SK-N-SH (cell line): Measurements from ENCODE around the gene UTP25.

ENCODE experiments used
- CHD2 ChIP-seq: fragments of 150-350 bp; IDR thresholded peaks from 2 replicates; pipeline ENCODE4 v1.6.1; 2018; ENCODE audit warnings: low read length; ENCODE audit not compliant: partially characterized antibody
- EP300 ChIP-seq, 2 experiments: IDR thresholded peaks; 2 replicates each; pipeline versions ENCODE4 v1.4.0 to v1.6.1; 2012; ENCODE audit warnings: borderline replicate concordance in 1 of 2, low read depth in 1 of 2, low read length in 1 of 2
- SMC3 ChIP-seq: IDR thresholded peaks from 2 replicates; pipeline ENCODE4 v1.6.1; 2012; ENCODE audit warnings: low read depth, low read length, improper control_type of control experiment
- TF ChIP-seq, protein P1 (sequence below): fragments of 200-600 bp; sonication (generic); IDR thresholded peaks from 2 replicates; pipeline ENCODE4 v1.6.1; 2017; ENCODE audit warnings: antibody characterized with exemption, mild to moderate bottlenecking, moderate library complexity
- TF ChIP-seq, protein P2 (sequence below): IDR thresholded peaks from 2 replicates; pipeline ENCODE4 v1.6.1; 2012; ENCODE audit warnings: mild to moderate bottlenecking, low read depth, low read length, moderate library complexity
- TF ChIP-seq, protein P3 (sequence below): fragments of 150-350 bp; IDR thresholded peaks from 2 replicates; pipeline ENCODE4 v1.6.1; 2017; ENCODE audit warnings: antibody characterized with exemption, low read length, low read depth, borderline replicate concordance

DNA sequence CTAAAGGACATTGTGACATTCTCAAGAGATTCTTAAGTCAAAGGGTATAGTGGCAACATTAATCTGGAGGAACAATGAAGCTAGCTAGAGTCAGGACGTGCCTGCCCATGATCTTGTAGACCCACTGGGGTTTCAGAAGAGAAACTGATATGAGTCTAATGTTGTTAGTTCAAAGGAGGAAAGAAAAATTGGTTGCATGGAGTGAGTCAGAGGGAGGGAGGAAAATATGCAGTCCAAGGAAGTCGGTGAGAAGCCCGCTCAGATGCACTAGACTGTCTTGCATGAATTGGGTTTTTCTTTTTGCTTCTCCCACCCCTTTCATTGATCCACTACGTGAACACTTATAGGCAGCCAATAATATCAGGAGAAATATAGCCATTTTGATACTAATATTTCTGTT, 56.5 kb downstream of the UTP25 start:
- TF ChIP-seq EP300 (IDR thresholded peaks at IDR 0.05; ENCODE audit: borderline replicate concordance in 1 of 2, low read depth in 1 of 2, low read length in 1 of 2) (no peak), CHD2 (no peak), SMC3 (no peak)
- TF ChIP-seq, protein P1, sequence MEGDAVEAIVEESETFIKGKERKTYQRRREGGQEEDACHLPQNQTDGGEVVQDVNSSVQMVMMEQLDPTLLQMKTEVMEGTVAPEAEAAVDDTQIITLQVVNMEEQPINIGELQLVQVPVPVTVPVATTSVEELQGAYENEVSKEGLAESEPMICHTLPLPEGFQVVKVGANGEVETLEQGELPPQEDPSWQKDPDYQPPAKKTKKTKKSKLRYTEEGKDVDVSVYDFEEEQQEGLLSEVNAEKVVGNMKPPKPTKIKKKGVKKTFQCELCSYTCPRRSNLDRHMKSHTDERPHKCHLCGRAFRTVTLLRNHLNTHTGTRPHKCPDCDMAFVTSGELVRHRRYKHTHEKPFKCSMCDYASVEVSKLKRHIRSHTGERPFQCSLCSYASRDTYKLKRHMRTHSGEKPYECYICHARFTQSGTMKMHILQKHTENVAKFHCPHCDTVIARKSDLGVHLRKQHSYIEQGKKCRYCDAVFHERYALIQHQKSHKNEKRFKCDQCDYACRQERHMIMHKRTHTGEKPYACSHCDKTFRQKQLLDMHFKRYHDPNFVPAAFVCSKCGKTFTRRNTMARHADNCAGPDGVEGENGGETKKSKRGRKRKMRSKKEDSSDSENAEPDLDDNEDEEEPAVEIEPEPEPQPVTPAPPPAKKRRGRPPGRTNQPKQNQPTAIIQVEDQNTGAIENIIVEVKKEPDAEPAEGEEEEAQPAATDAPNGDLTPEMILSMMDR, result no peak
- TF ChIP-seq, protein P2, sequence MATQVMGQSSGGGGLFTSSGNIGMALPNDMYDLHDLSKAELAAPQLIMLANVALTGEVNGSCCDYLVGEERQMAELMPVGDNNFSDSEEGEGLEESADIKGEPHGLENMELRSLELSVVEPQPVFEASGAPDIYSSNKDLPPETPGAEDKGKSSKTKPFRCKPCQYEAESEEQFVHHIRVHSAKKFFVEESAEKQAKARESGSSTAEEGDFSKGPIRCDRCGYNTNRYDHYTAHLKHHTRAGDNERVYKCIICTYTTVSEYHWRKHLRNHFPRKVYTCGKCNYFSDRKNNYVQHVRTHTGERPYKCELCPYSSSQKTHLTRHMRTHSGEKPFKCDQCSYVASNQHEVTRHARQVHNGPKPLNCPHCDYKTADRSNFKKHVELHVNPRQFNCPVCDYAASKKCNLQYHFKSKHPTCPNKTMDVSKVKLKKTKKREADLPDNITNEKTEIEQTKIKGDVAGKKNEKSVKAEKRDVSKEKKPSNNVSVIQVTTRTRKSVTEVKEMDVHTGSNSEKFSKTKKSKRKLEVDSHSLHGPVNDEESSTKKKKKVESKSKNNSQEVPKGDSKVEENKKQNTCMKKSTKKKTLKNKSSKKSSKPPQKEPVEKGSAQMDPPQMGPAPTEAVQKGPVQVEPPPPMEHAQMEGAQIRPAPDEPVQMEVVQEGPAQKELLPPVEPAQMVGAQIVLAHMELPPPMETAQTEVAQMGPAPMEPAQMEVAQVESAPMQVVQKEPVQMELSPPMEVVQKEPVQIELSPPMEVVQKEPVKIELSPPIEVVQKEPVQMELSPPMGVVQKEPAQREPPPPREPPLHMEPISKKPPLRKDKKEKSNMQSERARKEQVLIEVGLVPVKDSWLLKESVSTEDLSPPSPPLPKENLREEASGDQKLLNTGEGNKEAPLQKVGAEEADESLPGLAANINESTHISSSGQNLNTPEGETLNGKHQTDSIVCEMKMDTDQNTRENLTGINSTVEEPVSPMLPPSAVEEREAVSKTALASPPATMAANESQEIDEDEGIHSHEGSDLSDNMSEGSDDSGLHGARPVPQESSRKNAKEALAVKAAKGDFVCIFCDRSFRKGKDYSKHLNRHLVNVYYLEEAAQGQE, result no peak
- TF ChIP-seq, protein P3, sequence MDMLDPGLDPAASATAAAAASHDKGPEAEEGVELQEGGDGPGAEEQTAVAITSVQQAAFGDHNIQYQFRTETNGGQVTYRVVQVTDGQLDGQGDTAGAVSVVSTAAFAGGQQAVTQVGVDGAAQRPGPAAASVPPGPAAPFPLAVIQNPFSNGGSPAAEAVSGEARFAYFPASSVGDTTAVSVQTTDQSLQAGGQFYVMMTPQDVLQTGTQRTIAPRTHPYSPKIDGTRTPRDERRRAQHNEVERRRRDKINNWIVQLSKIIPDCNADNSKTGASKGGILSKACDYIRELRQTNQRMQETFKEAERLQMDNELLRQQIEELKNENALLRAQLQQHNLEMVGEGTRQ, result no peak
